ENCODE measurements around the gene ZNF30.
"Not testable (repeated sequence)": the region's sequence is repeated elsewhere in the genome, so short reads cannot be mapped to it uniquely, and the experiment has no call there.

Gene ZNF30

GRCh38 chr19:34960940-34961679 lies 34.4 kb downstream of the ZNF30 start:
- DNase-seq: no peak

GRCh38 chr19:34961775-34962686 lies 35.3 kb downstream of the ZNF30 start:
- DNase-seq: peak; percentile 32

GRCh38 chr19:34962687-34963572 lies 36.2 kb downstream of the ZNF30 start:
- DNase-seq: peak; percentile 29

DNA sequence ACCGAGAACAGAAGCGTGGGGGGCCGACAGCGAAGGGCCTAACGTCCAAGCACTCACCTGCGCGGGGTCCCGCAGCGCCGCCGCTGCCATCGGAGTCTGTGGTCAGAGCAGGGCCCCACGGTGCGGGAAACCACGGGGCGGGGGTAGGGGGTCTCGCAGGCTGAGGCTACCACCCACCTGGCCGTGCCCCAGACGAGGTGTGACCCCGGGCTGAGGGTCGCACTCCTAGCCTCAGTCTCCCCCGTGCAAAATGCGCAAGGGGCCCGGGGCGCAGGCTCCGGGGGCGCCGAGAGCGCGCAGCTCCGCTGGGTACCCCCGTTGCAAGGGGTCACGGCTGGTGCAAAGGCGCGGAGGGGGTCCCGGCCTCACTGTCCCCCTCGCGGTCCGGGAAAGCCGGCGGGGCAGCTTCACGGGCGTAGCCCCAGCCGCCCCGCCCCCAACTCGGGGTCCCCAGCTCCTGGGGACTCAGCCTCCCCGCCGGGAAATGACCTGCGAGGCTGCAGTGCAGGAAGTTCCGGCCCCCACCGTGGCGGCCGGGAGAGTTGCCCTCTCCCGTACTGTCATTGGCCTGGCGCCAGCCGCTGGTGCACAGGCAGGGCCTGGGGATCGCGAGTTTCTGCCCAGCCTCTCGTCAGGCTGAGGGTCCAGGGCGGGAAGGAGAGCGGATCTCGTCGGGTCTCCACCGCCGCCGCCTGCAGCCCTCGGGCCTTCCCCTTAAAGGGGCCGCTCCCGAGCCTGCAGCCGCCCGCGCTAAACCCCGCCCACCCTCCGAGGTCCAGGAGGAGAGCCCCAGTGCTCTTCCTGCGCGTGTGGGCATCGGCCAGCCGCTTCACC lies 37.1 kb downstream of the ZNF30 start, which contains the start of gene ZNF792:
Gene ZNF792, minus strand, starts transcription at position 657 of the 834 bp plus-strand sequence. Its CDS starts 567 bp downstream, at position 90.
- DNase-seq: peak; percentile 85

- no peak for DNase-seq
Measured at GRCh38 chr19:34964598-34964997, 37.9 kb downstream of the ZNF30 start.

- peak; percentile 31 for DNase-seq
Measured at GRCh38 chr19:34965505-34965904, 38.8 kb downstream of the ZNF30 start.

GRCh38 chr19:34967551-34967950 lies 40.8 kb downstream of the ZNF30 start:
- DNase-seq: peak; percentile 32

- DNase-seq: no peak
Measured at GRCh38 chr19:34969721-34970120, 43.0 kb downstream of the ZNF30 start.

DNA sequence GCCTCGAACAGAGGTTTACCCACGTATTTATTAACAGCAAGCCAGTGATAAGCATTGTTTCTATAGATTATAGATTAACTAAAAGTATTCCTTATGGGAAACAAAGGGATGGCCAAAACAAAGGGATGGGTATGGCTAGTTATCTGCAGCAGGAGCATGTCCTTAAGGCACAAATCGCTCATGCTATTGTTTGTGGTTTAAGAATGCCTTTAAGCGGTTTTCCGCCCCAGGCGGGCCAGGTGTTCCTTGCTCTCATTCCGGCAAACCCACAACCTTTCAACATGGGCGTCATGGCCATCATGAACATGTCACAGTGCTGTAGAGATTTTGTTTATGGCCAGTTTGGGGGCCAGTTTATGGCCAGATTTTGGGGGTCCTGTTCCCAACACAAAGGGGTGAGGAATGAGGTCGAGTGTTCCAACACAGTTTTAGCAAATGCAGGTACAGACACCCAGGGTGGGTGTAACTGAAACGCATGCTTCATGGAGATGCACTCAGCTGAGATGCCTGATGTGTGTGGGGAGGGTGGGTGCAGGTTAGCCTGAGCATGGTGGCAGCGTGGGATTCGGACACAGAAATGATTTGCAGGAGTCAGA lies 43.6 kb downstream of the ZNF30 start:
- not testable (repeated sequence) for DNase-seq

GRCh38 chr19:34972163-34972705 lies 45.5 kb downstream of the ZNF30 start:
- no peak for DNase-seq

DNA sequence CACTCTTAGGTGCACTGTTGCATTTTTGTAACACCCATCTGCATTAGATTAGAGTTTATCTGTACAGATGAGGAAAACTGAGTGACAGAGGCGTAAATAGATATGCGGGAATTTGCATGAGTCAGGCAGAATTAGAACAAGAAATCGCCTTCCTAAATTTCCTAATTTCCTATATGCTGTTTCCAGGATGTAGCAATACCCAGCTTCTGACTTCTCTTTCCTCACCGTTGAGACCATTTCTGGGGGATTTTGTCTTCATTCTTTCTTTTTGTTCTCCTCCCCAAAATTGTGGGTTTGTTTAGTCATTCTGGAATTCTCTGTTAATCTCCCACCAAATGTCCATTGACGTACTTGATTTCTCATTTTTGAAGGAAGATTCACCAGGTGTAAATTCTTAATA lies 47.9 kb downstream of the ZNF30 start:
- DNase-seq: no peak

- no peak for DNase-seq
Measured at GRCh38 chr19:34975056-34975455, 48.4 kb downstream of the ZNF30 start.

DNA sequence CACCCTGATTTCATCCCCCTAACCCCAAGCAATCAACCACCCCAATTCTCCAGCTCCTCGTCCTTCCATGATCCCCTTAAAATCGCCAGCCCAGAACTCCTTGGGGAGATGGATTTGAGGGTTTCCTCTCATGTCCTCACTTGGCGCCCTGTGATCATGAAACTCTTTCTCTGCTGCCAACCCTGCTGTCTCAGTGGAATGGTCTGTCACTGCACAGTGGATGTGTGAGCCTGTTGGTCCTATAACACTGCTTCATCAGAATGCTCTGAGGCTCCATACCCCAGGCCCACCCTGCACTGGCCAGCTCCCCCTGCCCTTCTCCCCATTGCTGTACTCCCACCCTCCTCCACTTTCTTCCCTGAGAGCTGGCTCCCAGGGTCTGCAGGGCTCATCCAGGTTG lies 49.9 kb downstream of the ZNF30 start:
- DNase-seq: no peak

DNA sequence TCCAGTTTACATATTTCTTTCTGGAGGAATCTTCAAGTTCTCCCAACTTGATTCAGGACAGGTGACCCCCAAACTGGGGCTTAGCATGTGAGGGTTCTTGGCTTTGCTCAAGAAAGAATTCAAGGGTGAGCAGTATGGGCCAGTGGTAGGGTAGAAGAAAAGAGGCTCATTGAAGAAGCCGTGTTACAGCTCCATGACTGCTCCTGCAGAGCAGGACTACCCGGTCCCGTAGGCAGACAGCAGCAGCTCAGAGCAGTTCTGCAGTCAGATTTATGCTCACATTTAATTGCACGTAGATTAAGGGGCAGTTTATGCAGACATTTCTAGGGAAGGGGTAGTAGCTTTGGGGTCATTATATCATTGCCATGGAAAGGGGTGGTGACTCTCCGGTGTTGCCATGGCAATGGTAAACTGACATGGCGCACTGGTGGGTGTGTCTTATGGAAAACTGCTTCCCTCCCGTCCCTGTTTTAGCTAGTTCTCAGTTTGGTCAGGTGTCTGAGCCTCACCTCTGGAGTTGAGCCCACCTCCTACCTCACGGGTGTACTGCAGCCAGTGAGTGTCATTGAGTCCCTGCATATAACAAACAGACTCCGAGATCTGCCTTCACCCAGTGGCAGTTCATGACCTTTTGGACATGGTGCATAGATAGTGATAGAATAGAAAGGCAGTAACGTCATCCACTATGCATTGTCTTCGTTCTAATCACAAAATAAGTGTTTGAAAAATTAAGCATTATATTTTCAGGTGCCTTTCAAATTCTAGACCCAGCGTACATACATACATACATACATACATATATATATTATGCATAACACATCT lies 53.3 kb downstream of the ZNF30 start:
- no peak for DNase-seq

- DNase-seq: no peak
Measured at GRCh38 chr19:34982275-34982674, 55.6 kb downstream of the ZNF30 start.

- DNase-seq: no peak
Measured at GRCh38 chr19:34983786-34984185, 57.1 kb downstream of the ZNF30 start.

DNA sequence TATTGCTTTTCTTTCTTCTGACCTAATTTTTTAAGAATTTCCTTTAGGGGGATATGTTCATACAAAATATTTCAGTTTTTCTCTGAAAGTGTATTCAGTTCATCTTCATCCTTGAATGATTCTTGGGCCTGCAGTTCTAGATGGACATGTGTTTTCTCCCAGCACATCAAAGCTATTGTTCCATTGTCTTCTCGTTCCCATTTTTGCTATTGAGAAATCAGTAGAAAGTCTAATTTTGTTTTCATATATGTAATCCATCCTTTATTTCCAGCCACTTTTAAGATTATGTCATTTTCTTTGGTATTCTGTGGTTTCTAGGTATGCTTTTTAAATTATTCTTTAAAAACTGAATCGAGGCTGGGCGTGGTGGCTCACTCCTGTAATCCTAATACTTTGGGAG lies 57.6 kb downstream of the ZNF30 start:
- no peak for DNase-seq

DNA sequence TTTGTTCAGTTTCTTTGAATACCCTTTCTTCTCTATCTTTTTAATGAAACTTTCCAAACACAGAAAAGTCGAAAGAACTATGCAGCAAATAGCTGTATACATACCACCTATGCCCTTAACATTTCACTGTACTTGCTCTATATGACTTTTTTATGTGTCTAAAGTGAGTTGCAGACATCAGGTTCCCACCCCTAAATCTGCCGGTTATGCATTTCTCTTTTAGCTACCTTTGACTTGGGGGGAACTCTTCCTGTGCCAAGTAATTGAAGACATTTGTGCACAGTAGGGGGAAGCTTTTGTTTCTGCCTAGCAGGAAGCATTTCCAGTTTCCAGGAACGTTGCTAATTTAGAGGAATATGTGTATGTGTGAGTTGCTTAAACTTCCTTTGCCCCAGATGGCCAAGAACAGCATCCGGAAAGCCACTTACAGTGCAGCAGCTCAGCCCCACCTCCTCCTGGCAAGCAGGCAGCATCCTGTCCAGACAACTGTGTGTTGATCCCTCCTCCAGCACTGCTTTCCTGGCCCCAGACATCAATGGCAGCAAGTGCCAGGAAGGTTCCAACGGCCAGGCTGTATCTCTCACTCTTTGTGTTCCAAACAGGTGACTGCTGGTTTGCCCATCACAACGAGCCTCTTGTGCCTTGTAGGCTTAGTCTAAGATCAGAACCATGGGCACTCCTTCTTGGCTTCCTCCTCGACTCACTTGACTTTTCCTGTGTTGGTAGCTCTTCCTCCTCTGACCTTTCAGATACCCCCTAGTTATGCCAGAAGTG lies 58.7 kb downstream of the ZNF30 start:
- DNase-seq: peak; percentile 46

GRCh38 chr19:34988119-34988518 lies 61.4 kb downstream of the ZNF30 start:
- no peak for DNase-seq
